GM11168 (cell line): Measurements from ENCODE around the gene CDHR1.
"Not testable (repeated sequence)": the region's sequence is repeated elsewhere in the genome, so short reads cannot be mapped to it uniquely, and the experiment has no call there.

Experiments
- in situ Hi-C: fragments of 300-500 bp; cut with MboI; formaldehyde crosslinking; loops from one replicate; pipeline ENCODE4 v1.12.0; 2022; ENCODE audit warnings: low sequenced_read_pairs; ENCODE audit not compliant: unreplicated experiment

The CDHR1 gene

DNA sequence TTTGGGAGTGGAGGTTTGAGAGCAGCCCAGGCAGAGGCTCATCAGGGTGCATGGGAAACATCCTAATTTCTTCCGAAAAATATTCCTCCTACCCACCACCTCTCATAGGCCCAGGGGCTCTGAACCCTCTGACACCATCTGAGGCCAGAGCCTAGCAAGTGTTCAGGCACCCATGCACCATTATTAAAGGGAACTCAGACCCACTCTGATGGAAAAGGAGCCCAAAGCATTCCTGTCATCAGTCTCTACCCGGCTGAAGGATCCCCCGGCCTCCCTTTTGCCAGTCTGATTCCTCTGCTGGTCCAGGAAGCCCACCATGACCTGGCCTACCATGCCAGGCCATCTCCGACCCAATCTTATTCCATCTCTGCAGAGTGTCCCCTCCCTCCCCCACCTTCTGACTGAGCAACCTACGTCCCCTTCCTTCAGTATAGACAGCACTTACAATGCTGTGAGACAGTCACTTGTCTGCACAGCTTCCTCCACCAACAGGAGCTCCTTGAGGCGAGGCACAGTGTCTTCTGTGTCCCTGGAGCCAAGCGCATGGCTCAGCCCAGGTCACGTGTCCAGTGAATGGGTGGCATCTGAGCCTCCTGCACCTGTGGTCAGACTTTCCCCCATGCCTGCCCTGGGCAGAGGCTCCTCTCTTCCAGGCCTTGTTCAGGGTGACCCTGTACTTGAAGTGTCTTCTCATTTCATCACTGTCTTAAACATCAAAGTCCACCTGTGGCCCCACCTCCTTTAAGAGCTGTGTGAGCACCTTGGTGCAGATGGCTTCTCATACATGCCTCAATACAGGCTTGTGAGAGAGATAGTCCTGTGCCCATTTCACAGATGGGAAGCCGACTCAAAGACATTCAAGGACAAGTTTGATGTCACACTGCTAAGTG, 21.6 kb upstream of the CDHR1 start:
- in situ Hi-C loops = no loop called here

DNA sequence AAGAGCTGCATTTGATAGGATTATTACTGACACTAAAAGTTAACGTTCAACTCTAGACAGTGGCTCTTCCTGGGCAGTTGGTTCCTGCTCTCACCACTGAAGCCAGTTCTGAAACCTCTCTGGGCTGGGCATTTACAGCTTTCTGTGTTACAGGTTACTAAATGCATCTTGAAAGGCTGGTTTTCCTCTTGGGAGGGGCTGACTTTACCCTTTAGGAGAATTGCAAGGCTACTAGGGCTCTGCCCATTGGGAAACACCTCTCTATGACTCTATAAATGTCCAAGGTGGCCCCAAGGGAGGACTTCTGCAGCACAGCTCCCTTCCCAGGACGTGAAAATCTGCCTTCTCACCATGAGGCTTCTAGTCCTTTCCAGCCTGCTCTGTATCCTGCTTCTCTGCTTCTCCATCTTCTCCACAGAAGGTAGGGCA, 20.8 kb upstream of the CDHR1 start, which contains the start of gene GPR15LG:
GPR15LG (plus strand) TSS at position 301 of the 429 bp plus-strand sequence; CDS start at position 352, 51 bp downstream.
- in situ Hi-C loops = no loop called here

DNA sequence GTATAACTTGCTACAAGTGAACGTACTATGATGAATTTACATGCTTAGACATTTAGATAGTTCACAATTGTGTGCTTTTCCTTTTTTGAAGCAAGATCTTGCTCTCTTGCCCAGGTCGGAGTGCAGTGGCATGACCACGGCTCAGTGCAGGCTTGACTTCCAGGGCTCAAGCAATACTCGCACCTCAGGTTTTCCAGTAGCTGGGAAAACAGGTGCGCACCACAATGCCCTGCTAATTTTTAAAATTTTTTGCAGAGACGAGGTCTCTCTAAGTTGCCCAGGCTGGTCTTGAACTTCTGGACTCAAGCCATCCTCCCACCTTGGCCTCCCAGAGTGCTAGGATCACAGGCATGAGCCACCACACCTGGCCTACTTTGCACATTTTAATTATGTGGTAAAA, 18.9 kb upstream of the CDHR1 start:
- in situ Hi-C loops = no loop called here

DNA sequence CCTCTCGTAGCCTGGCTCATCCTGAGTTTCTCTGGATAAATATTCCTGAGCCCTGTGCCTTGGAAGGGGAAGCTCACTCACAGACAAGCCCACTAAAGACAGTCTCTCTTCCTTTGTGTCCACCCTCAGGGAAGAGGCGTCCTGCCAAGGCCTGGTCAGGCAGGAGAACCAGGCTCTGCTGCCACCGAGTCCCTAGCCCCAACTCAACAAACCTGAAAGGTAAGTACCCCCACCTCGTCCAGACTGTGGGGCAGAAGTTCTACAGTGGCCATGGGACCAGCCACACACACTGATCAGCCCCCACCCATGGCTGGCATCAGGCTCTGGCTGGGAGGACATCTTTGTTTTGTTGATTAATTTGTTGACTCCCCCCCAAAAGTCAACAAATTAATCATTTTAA, 18.0 kb upstream of the CDHR1 start:
- in situ Hi-C loops = no loop called here

DNA sequence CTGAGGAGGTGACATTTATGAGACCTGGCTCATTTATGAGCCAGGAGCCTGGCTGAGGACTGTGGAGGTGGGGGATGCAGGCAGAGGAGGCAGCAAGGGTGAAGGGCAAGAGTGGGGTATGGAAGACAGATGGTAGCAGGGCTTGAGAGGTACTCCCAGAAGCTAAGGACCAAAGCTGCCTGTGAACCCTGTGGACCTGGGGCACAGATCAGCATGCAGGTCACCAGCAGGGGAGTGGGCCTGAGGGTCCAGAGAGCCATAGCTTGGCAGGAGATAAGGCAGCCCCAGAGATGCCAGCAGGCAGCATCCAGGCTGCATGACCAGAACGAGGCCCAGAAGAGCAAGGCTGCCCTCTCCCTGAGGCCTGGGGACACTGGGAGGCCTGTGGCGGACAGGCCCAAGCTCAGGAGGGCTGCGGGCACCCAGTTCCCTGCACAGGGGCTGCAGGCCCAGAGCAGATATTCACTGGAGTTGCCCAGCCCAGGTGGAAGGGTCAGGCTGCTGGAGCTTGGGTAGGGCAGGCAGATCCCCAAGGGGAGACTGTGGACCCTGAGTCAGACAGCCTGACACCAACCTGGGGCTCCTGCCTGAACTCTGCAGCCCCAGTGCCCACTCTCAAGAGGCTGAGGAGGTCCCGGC, 17.4 kb upstream of the CDHR1 start:
- in situ Hi-C loops = no loop called here

DNA sequence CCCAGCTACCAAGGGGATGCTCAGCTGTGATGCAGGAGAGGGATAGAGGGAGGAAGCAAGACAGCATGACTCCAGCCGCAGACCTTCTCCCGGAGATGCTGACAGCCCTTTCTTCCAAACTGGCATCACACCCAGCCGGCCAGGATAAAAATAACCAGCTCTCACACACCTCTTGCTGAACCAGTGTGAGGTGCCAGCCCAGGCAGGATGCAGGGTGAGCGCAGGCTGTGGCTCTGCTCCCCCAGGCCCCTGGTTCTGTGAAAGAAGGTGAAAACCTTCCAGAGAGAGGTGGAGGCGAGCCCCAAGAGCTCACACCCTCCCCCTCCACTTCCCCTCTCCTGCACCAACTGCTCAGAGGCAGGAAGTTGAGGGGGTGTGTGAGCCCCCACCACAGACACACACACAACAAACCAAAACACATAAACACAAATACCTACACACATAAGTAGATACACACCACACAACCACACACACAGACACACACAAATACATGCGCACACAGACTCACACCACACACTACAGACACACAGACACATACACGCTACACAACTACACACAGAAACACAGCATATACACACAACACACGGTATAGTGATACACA, 16.7 kb upstream of the CDHR1 start:
- in situ Hi-C loops = no loop called here

DNA sequence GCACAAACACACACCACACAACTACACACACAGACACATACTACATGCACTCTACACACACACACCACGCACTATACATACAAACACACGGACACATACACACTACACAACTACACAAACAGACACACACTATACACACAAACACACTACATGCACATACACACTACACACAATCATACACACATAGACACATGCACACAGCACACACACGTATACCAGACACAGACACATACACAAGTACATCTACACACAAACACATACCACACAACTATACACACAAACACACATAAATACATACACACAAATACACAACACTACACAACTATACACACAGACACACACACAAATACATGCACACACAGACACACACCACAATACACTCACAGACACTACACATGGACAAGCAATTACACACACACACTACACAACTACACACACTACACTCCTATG, 16.2 kb upstream of the CDHR1 start:
- in situ Hi-C loops = no loop called here

DNA sequence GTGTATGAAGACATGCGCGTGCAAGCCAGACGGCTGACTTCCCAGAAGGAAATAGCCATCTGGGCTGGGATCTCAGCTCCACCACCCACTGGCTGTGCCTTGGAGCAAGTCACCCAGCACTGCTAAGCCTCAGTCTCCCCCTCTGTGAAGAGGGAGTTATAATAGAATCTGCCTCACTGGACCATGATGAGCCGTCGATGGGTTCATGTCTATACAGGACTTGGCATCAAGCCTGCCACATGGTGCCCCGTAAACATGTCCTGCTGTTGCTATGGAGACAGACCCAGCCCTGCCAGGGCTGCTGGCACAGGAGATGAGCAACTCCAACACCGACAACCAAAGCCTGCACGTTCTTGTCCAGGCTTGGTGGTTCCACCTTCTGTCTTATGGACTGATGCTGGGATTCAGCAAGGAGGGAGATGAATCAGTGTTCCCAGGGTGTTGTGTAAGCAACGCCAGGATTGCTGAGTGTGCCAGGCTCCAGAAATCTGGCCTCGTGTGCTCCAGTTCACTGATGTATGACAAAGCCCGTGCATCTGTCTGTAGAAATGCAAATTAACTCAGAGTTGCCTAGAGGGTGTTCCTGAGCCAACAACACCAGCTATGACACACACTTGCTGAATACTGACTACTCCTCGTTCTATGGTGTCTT, 15.2 kb upstream of the CDHR1 start:
- in situ Hi-C loops = no loop called here

DNA sequence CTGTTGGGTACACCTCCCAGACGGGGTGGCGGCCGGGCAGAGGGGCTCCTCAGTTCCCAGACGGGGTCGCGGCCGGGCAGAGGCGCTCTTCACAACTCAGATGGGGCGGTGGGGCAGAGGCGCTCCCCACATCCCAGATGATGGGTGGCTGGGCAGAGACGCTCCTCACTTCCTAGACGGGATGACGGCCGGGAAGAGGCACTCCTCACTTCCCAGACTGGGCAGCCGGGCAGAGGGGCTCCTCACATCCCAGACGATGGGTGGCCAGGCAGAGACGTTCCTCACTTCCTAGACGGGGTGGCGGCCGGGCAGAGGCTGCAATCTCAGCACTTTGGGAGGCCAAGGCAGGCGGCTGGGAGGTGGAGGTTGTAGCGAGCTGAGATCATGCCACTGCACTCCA, 14.0 kb upstream of the CDHR1 start:
- in situ Hi-C loops = not testable (repeated sequence)

DNA sequence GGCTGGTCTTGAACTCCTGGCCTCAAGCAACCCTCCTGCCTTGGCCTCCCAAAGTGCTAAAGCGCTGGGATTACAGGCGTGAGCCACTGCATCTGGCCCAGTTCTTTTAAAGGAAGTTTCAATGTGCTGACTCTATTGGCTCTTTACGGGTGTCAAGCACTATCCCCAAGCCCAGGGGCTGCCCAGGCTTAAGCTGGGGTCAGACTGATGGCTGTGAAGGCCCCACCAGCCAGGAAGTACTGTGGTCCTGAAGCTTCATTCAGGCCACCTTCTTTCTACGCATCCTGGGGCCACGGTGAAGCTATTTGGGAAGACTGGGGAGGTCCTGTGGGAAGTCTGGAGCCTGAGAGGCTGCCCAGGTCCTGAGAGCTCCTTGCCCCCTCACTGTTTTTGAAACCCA, 12.7 kb upstream of the CDHR1 start:
- in situ Hi-C loops = no loop called here

DNA sequence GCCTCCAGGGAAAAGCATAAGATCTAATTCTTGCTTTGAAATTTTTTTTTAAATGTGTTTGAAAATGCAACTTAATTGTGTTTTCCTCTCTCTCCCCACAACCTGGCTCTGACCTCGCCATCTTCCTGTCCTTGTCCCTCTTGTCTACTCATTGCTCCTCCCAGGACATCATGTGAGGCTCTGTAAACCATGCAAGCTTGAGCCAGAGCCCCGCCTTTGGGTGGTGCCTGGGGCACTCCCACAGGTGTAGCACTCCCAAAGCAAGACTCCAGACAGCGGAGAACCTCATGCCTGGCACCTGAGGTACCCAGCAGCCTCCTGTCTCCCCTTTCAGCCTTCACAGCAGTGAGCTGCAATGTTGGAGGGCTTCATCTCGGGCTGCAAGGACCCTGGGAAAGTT, 9.8 kb upstream of the CDHR1 start:
- in situ Hi-C loops = no loop called here

DNA sequence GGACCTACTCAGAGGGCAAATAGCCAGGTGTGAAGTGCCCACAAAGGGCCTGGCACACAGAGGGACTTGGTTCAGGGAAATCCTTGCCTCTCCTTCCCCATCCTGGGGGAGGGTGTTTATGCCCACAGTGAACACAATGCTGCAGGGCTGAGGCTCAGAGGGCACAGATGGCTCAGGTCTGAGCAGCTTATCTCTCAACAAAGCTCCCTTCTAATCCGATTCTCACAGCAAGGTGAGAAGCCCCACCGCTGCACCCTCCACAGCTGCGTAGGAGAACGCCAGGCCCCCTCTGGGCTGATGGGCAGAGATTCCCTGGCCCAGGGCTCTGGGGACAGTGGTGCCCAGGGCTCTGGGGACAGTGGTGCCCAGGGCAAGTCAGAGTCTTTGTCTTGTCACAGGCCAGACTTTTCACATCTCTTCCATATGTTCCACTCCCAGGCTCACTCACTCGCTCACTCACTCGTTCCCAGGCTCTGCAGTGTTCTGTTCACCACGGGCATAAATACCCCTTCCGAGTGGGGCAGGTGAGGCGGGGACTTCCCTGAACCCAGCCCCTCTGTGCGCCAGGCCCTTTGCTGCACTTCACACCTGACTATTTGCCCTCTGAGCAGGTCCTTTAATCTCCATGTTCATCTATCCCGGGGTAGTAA, 8.7 kb upstream of the CDHR1 start:
- in situ Hi-C loops = no loop called here

DNA sequence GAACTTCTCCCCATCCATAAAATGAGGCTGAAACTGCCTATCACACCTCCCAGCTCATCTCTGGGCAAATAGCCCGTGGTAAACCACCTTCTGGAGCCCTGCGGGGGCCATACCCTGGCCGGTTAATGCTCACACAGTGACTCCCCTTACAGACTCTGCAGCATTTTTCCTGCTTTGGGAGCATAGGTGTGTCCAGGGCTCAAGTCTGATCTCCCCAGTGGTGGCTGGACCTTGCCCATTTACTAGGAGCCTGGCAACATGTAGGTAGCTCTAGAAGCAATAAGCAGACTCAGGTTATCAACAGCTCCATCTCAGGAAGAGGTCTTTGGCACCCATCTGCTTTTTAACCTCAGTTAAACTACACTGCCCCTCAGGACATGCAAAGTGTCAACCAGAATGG, 5.5 kb upstream of the CDHR1 start:
- in situ Hi-C loops = no loop called here

DNA sequence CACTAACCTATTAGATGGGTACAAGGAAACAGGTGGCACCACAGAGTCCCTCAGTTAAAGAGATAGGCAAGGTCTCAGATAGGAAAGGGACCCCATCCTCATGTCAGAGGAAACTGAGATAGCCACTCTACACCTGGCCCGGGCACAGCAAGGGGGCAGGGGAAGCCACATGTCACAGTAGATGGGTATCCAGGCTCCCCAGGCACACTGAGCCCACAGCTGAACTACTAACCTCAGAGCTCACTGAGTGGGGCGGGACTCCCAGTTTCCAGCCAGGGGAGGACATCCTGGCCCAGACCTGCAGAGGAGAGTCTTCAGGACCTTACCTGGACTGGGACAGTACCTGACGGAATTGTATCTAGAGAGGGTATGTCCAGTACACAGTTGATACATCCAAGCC, 3.7 kb upstream of the CDHR1 start:
- in situ Hi-C loops = no loop called here

DNA sequence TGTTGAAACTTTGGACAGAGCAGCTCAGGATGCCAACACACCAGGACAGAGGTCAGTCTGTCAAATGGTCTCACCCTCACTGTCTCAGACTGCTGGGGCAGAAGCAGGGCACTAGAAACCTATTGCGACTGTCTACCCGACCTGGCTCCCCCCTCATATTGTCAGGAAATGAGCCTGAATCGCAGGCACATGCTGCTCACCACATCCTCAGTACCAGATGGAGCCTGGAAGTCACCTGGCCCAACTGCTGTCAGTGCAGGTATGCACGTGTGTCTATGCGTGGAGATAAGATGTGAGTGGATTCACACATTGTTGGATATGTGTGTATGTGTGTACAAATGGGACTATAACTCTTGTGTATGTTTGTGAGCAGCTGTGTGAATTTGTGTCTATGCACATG, 3.2 kb upstream of the CDHR1 start:
- in situ Hi-C loops = no loop called here

DNA sequence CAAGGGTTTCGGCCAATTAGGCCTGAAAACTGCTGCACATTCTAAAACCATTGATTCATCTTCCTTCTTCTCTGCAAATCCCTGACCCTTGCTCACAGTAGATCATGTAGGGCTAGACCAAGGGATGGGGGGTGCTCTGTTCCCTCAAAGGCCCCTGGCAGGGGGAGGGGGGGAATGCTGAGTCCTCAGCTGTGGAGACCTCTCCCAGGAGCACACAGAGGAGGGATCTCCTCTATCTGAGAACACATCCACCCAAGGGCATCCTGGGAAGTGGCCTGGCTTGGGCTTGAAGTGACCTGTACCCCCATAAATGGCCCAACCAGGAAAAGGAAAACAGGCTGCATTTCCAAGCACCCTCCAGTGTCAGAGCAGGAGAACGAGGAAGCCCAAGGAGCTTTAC, 1.0 kb upstream of the CDHR1 start:
- in situ Hi-C loops = no loop called here

DNA sequence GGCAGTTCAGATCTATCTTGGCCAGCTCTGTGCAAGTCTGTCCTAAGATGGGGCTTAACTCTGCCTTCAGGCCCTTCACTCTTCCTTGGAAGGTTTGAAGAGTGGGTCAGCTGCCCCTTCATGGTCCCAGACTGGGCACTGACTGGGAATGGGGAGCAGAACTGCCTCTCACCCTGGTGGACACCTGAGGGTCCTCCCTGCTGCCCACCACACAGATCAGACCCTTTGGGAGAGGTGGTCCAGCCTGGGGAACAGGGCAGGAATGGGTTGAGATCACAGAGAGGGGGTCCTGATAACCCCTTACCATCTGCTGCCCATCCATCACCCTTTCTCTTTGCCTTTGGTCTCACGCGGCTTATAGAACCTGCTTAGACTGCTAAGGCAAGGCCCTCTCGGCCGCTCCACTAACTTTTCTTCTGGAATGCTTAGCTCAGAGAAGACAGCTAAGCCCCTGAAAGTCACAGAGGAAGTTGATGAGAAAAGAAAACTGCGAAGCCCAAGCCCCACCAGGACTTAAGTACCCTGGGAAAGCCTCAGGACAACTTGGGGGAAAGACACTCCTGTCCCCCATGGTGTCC, 402 bp upstream of the CDHR1 start:
- in situ Hi-C loops = no loop called here

DNA sequence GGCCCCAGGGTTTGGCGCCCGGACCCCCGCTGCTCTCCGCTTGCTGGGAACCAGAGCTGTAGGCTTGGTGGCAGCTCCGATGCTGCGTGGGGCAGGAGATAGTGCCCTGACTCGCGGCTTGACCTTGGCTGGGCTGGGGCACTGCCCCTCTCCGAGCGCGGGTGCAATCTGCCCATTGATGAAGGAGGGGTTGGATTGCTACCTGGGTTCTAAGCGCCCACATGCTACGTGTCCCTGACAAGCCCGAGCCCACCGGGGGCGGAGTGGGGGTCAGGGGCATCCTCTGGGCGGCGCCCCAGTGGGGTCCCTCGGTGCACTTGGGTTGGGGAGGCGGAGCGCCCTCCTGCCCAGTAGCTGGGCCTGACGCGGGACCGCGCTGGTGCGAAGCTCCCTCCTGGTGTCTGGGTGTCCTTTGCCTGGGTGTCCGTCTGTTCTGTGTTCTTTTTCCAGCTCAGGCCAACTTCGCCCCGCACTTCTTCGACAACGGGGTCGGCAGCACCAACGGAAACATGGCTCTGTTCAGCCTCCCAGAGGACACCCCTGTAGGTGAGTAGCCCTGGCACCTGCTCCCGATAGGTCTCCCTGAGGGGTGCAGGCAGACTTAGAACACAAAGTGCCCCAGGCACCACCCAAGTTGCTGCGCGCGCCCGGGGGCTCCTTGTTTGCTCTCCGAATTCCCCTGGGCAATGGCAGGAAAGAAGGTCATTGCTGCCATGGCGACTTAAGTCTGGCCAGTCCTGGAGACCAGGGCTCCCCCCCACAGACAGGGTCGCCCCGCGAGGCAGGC, 900 bp downstream of the CDHR1 start:
- in situ Hi-C loops = no loop called here

DNA sequence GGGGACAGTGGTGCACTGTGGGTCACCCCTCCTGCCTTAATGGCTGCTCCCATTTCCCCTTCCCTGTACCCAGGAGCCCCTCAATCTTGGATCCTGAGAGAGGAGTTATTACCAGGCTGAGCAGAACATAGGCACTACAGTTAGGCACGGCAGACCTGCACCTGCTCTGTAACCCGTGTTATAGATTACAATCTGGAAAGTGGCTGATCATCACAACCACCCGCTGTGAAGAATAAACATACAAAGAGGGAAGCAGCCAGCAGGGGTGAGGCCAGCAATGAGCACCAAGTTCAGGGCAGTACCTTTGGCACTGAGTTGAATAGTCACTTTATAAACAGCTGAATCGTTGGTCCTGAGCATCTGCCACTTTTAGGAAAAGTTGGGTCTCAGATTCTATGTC, 1.7 kb downstream of the CDHR1 start:
- in situ Hi-C loops = no loop called here
